Measurements from ENCODE around the gene SMPD1. TPM values are rescaled to one million over a fixed set of nuclear protein-coding genes. Genes with fewer than 3 reads are reported as not detected.
"Not testable (repeated sequence)": the region's sequence is repeated elsewhere in the genome, so short reads cannot be mapped to it uniquely, and the experiment has no call there.

SMPD1 gene
- total and polyA plus RNA-seq, 4 donors = 19.3 to 69.5 (median 32.9) TPM

DNA sequence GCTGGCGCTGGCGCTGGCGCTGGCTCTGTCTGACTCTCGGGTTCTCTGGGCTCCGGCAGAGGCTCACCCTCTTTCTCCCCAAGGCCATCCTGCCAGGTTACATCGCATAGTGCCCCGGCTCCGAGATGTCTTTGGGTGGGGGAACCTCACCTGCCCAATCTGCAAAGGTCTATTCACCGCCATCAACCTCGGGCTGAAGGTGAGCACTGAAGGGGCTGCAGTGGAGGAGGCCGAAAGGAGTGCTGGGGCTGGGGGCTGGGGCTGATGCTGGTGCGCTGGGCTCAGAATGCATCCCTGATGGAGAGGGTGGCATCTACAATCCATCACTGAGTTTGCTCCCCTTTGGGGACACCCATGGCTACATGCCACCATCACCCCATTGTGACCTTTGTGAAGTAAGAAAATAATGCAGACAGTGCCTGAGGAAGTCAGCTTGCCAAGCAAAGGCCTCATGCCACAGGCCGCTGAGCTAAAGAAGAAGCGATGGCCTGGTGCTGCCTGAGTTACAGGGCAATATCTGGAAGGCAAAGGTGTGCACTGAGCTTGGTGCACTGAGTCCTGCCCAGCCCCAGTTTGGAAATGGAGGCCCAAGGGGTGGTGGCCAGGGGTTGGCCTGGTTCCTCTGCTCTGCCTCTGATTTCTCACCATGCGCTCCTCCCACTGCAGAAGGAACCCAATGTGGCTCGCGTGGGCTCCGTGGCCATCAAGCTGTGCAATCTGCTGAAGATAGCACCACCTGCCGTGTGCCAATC, 620 bp downstream of the SMPD1 start:
- Histone ChIP-seq H3K4me1 (ENCODE audit: control insufficient read depth in 5 of 5, insufficient read depth in 5 of 5, low read length in 5 of 5) (peaks cover 0 to 11% (median 7%) of the 10 kb centered on the region in 5 donors), H3K9me3 (ENCODE audit: control insufficient read depth in 4 of 4, insufficient read depth in 3 of 4, low read length in 3 of 4) (no peaks in the 10 kb centered on the region), H3K4me3 (peak overlapping the region; percentile 83), H3K36me3 (ENCODE audit: control insufficient read depth in 4 of 4, insufficient read depth in 4 of 4, low read length in 4 of 4) (peaks cover 0 to 17% (median under 1%) of the 10 kb centered on the region in 4 donors), H3K9ac (ENCODE audit: insufficient read depth in 1 of 2, low read length in 2 of 2) (peak overlapping the region; percentile 56 to 60), H3K27me3 (ENCODE audit: control insufficient read depth in 3 of 3, insufficient read depth in 3 of 3, low read length in 2 of 3) (no peaks in the 10 kb centered on the region), H3K27ac (ENCODE audit: low read depth in 1 of 2, low read length in 1 of 2) (peak overlapping the region; percentile 92)
- ATAC-seq (ENCODE audit: insufficient read depth, low FRiP score) (no peak), DNase-seq (no peak)
- 35 to 42% methylated on average over 19 of the region's 19 CpGs for WGBS, 2 donors
- TF ChIP-seq, protein P1, sequence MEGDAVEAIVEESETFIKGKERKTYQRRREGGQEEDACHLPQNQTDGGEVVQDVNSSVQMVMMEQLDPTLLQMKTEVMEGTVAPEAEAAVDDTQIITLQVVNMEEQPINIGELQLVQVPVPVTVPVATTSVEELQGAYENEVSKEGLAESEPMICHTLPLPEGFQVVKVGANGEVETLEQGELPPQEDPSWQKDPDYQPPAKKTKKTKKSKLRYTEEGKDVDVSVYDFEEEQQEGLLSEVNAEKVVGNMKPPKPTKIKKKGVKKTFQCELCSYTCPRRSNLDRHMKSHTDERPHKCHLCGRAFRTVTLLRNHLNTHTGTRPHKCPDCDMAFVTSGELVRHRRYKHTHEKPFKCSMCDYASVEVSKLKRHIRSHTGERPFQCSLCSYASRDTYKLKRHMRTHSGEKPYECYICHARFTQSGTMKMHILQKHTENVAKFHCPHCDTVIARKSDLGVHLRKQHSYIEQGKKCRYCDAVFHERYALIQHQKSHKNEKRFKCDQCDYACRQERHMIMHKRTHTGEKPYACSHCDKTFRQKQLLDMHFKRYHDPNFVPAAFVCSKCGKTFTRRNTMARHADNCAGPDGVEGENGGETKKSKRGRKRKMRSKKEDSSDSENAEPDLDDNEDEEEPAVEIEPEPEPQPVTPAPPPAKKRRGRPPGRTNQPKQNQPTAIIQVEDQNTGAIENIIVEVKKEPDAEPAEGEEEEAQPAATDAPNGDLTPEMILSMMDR (IDR thresholded peaks at IDR 0.05; ENCODE audit: control extremely low read depth, extremely low read depth) = no peak

DNA sequence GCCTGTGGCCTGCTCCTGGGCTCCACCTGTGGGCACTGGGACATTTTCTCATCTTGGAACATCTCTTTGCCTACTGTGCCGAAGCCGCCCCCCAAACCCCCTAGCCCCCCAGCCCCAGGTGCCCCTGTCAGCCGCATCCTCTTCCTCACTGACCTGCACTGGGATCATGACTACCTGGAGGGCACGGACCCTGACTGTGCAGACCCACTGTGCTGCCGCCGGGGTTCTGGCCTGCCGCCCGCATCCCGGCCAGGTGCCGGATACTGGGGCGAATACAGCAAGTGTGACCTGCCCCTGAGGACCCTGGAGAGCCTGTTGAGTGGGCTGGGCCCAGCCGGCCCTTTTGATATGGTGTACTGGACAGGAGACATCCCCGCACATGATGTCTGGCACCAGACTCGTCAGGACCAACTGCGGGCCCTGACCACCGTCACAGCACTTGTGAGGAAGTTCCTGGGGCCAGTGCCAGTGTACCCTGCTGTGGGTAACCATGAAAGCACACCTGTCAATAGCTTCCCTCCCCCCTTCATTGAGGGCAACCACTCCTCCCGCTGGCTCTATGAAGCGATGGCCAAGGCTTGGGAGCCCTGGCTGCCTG, 1.4 kb downstream of the SMPD1 start:
- Histone ChIP-seq H3K4me3 (peak overlapping the region; percentile 83), H3K9ac (ENCODE audit: insufficient read depth in 1 of 2, low read length in 2 of 2) (no peak overlapping the region), H3K4me1 (ENCODE audit: control insufficient read depth in 5 of 5, insufficient read depth in 5 of 5, low read length in 5 of 5) (peaks cover 0 to 11% (median 7%) of the 10 kb centered on the region in 5 donors), H3K9me3 (ENCODE audit: control insufficient read depth in 4 of 4, insufficient read depth in 3 of 4, low read length in 3 of 4) (no peaks in the 10 kb centered on the region), H3K27ac (ENCODE audit: low read depth in 1 of 2, low read length in 1 of 2) (no peak overlapping the region), H3K36me3 (ENCODE audit: control insufficient read depth in 4 of 4, insufficient read depth in 4 of 4, low read length in 4 of 4) (peaks cover 0 to 17% (median under 1%) of the 10 kb centered on the region in 4 donors), H3K27me3 (ENCODE audit: control insufficient read depth in 3 of 3, insufficient read depth in 3 of 3, low read length in 2 of 3) (no peaks in the 10 kb centered on the region)
- 95 to 99% methylated on average over 18 of the region's 18 CpGs for WGBS, 2 donors
- DNase-seq (no peak), ATAC-seq (ENCODE audit: insufficient read depth, low FRiP score) (no peak)
- TF ChIP-seq, protein P1 (IDR thresholded peaks at IDR 0.05; ENCODE audit: control extremely low read depth, extremely low read depth) = no peak

DNA sequence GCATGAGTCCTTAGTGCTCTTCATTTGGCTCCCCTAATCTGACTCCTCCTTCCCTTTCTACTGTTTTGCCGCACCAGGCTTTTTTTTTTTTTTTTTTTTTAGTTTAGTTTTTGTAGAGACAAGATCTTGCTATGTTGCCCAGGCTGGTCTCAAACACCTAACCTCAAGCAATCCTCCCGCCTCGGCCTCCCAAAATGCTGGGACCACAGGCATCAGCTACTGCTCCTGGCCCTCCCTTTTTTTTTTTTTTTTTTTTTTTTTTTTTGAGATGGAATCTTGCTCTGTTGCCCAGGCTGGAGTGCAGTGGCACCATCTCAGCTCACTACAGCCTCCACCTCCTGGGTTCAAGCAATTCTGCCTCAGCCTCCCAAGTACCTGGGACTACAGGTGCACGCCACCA, 2.0 kb downstream of the SMPD1 start:
- not testable (repeated sequence) for H3K27me3 ChIP-seq (ENCODE audit: control insufficient read depth in 3 of 3, insufficient read depth in 3 of 3, low read length in 2 of 3); H3K27ac ChIP-seq (ENCODE audit: low read depth in 1 of 2, low read length in 1 of 2); H3K4me3 ChIP-seq; H3K9ac ChIP-seq (ENCODE audit: insufficient read depth in 1 of 2, low read length in 2 of 2); H3K9me3 ChIP-seq (ENCODE audit: control insufficient read depth in 4 of 4, insufficient read depth in 3 of 4, low read length in 3 of 4); DNase-seq; ATAC-seq (ENCODE audit: insufficient read depth, low FRiP score)
- 89 to 99% methylated on average over 3 to 4 of the region's 4 CpGs for WGBS, 2 donors
- H3K4me1 ChIP-seq (ENCODE audit: control insufficient read depth in 5 of 5, insufficient read depth in 5 of 5, low read length in 5 of 5) = peaks cover 0 to 15% (median 10%) of the 10 kb centered on the region in 5 donors
- peaks cover 0 to 17% (median 2%) of the 10 kb centered on the region in 4 donors for H3K36me3 ChIP-seq (ENCODE audit: control insufficient read depth in 4 of 4, insufficient read depth in 4 of 4, low read length in 4 of 4)

DNA sequence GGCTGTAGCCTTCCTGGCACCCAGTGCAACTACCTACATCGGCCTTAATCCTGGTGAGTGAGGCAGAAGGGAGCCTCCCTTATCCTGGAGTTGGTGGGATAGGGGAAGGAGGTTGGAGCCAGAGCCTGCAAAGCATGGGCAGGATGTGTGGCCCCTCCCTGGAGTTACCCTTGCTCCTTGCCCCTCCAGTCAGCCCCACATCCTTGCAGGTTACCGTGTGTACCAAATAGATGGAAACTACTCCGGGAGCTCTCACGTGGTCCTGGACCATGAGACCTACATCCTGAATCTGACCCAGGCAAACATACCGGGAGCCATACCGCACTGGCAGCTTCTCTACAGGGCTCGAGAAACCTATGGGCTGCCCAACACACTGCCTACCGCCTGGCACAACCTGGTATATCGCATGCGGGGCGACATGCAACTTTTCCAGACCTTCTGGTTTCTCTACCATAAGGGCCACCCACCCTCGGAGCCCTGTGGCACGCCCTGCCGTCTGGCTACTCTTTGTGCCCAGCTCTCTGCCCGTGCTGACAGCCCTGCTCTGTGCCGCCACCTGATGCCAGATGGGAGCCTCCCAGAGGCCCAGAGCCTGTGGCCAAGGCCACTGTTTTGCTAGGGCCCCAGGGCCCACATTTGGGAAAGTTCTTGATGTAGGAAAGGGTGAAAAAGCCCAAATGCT, 3.9 kb downstream of the SMPD1 start:
- peaks cover 0 to 19% (median 17%) of the 10 kb centered on the region in 5 donors for H3K4me1 ChIP-seq (ENCODE audit: control insufficient read depth in 5 of 5, insufficient read depth in 5 of 5, low read length in 5 of 5)
- H3K27ac ChIP-seq (ENCODE audit: low read depth in 1 of 2, low read length in 1 of 2) = no peak overlapping the region
- 88 to 91% methylated on average over 16 of the region's 16 CpGs for WGBS, 2 donors
- H3K9me3 ChIP-seq (ENCODE audit: control insufficient read depth in 4 of 4, insufficient read depth in 3 of 4, low read length in 3 of 4) = no peaks in the 10 kb centered on the region
- H3K27me3 ChIP-seq (ENCODE audit: control insufficient read depth in 3 of 3, insufficient read depth in 3 of 3, low read length in 2 of 3) = no peaks in the 10 kb centered on the region
- no peak overlapping the region for H3K4me3 ChIP-seq
- TF ChIP-seq, protein P1 (IDR thresholded peaks at IDR 0.05; ENCODE audit: control extremely low read depth, extremely low read depth) = no peak
- peaks cover 0 to 19% (median 6%) of the 10 kb centered on the region in 4 donors for H3K36me3 ChIP-seq (ENCODE audit: control insufficient read depth in 4 of 4, insufficient read depth in 4 of 4, low read length in 4 of 4)
- DNase-seq = no peak
- H3K9ac ChIP-seq (ENCODE audit: insufficient read depth in 1 of 2, low read length in 2 of 2) = no peak overlapping the region
- no peak for ATAC-seq (ENCODE audit: insufficient read depth, low FRiP score)
